GM18499 (cell line): Measurements from ENCODE around the gene ZNF605.
"Not testable (repeated sequence)": the region's sequence is repeated elsewhere in the genome, so short reads cannot be mapped to it uniquely, and the experiment has no call there.

Experiments used
- ATAC-seq: cut with Tn5 transposase; IDR thresholded peaks from one replicate; pipeline ENCODE4 v1.9.1; 2021; ENCODE audit warnings: moderate number of reproducible peaks; ENCODE audit not compliant: insufficient read depth, unreplicated experiment

Gene ZNF605

DNA sequence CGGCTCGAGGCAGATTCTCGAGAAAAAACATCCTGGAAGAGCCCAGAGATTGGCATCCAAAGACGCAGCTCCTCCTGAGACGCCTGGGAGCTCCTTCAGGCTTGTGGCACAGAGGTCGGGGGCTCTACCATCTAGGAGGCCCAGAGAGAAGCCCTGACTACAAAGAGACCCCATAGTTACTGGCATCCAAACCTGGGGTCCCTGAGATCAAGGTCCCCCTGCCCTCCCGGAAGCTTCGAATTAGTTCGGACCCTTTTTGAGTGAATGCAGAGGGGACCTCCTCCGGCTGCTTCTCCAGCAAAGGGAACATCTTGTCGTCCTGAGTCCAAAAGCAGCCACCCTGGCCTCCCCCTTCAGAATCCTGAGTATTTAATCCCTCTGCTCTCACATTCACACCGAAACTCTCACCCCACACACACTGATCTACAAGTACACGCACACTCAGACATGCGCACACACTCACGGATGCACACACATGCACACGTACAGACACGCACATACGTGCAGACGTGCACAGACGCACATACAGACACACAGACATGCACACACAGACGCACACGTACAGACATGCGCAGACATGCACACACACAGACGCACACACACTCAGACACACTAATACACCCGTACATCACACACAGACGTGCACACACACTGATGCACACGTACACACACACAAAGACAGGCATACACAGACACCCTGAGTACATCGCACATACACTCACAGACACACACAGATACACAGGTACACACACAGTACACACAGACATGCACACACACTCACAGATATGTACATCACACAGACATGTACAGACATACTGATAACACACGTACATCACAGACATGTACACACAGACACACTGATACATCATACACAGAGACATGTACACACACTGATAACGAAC, 5.9 kb downstream of the ZNF605 start:
- ATAC-seq: no peak

DNA sequence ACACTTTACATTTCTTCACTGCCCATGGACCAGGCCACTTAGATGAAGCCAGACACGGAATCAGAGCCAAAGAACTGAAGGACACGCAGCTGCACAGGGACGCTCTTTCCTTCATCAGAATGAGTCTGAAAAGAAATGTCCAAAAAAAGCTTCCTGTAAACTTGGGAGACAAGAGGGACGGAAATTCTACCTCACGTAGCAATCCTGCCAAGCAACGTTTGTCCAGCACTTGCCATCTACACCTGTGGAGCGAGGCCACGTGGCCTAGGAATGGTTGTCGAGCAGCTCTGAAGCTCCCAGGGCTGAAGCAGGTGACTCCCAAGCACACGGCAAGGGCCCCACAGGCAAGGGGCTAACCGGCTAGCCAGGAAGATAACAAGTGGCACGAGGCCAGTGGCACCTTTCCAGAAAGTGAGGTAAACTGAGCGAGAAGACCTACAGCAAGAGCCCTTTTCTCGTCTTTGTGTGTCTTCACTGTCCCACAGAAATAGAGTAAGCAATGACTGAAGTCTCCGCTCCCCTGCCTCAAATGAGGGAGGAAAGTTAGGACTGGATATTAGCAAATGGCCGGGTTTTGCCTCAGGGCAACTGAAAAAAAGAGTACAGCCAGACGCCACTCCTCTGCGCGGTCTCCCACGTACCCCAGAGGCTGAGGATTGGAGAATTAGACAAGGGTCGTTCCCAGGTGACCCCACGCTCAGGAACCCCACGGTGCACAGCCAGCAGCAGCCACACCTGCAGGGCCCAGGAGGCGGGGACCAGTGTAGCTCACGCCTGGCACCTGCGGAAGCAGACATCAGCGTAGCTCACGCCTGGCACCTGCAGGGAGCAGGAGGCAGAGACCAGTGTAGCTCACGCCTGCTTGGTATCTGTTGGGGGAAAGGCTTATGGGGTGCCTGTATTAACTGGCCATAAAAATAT, 7.7 kb downstream of the ZNF605 start:
- no peak for ATAC-seq

- no peak for ATAC-seq
These were observed 9.8 kb downstream of the ZNF605 start for GRCh38 chr12:132946246-132946820.

- no peak for ATAC-seq
These were observed 10.3 kb downstream of the ZNF605 start for GRCh38 chr12:132945806-132946205.

DNA sequence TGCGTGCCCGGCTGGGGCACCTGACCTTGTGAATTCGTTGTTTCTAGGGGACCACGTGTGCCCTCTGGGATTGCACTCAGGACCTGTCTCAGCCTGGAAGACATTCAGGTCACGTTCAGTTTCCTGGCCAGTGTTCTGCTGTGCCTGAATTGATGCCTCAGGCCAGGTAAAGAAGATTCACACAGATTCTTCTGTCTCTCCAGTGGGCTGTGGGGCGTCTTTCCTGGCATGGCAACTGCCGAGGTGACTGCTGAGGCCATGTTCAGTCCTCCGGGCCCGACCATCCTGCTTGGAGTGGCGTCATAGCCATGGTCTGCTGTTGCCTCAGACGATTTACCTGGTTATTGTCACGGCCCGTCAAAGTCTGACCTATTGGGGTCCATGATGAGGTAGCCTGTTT, 13.5 kb downstream of the ZNF605 start:
- no peak for ATAC-seq

- no peak for ATAC-seq
These were observed 14.7 kb downstream of the ZNF605 start for GRCh38 chr12:132941336-132941954.

DNA sequence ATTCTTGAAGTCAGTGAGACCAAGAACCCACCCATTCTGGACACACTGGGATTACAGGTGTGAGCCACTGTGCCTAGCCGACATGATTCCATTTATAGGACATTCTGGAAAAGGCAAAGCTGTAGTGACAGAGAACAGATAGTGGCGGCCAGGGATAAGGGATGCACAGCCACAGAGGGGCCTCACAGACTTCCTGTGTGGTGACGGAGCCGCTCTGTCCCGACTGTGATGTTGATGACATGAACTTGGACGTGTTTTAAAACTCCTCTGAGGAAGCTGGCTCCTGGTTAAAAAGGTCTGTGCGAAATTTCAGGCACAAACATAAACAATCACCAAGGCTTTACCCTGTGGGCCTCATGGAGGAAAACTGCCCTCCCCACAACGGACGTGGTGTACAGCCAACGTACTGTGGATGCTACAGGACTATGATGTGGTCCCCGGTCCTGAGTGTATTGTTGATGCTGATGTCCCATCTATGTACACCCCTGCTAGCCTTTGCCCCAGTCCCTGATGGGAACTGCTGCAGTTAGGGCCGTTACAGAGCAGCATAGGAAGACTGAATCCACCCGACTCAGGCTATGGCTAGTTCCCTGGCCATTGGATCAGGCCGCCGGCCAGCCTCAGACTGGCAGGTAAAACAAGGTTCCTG, 15.9 kb downstream of the ZNF605 start:
- ATAC-seq: no peak

GRCh38 chr12:132938807-132939206, 17.3 kb downstream of the ZNF605 start:
- ATAC-seq: not testable (repeated sequence)

- no peak for ATAC-seq
These were observed 18.6 kb downstream of the ZNF605 start for GRCh38 chr12:132937476-132937875.

- not testable (repeated sequence) for ATAC-seq
These were observed 19.2 kb downstream of the ZNF605 start for GRCh38 chr12:132936921-132937320.

- no peak for ATAC-seq
These were observed 19.9 kb downstream of the ZNF605 start for GRCh38 chr12:132936163-132936562.

DNA sequence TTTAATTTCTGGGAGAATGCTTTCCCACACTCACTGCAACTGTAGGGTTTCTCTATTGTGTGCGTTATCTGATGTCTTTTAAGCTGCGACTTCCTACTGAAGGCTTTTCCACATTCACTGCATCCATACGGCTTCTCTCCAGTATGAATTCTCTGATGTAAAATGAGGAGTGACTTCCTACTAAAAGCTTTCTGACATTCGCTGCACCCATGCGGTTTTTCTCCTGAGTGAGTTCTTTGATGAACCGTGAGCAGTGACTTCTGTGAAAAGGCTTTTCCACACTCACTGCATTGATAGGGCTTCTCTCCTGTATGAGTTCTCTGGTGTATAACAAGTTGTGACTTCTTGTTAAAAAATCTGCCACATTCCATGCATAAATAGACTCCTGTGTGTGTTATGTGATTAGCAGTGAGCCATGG, 29.7 kb downstream of the ZNF605 start:
- no peak for ATAC-seq

GRCh38 chr12:132925597-132926414, 30.3 kb downstream of the ZNF605 start:
- no peak for ATAC-seq

GRCh38 chr12:132924356-132924755, 31.8 kb downstream of the ZNF605 start:
- no peak for ATAC-seq

DNA sequence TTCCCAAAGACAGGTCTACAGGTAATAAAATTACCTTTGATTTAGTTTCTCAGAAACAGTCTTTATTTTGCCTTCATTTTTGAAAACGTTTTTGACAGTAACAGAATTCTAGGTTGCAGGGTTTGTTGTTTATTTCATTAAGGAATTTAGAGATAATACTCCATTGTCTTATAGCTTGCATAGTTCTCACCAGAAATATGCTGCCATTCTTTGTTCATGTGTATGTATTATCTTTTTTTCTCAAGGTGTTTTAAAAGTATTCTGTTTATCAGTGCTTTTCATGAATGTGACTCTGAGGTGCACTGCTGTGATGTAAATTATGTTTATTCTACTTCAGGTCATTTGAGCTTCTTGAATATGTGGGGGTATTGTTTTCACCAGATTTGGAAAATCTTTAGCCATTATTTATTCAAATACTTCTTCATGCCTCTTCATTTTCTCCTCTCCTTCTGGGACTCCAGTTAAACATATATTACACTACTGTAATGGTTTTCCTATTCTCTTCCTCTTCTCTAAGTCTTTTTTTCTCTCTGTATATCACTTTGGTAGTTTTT, 32.7 kb downstream of the ZNF605 start:
- no peak for ATAC-seq

- ATAC-seq: no peak
These were observed 33.4 kb downstream of the ZNF605 start for GRCh38 chr12:132922676-132923075.

GRCh38 chr12:132921685-132922084, 34.4 kb downstream of the ZNF605 start:
- no peak for ATAC-seq

- no peak for ATAC-seq
These were observed 37.4 kb downstream of the ZNF605 start for GRCh38 chr12:132918680-132919079.

- ATAC-seq: no peak
These were observed 47.1 kb downstream of the ZNF605 start for GRCh38 chr12:132909030-132909368.
